Endodermal cell (in vitro differentiated cells): ENCODE results near the gene LIPM. TPM values are rescaled to one million over a fixed set of nuclear protein-coding genes. Genes with fewer than 3 reads are reported as not detected.

Experiments used
- DNase-seq: peaks from one replicate; pipeline ENCODE4 v3.0.0-alpha.2; 2017
- H3K27ac ChIP-seq: 2 replicates; pipeline ENCODE4 v1.5.1; 2013; ENCODE audit warnings: mild to moderate bottlenecking, low read depth, low read length, moderate library complexity
- H3K27me3 ChIP-seq: 2 replicates; pipeline ENCODE4 v1.6.1; 2013; ENCODE audit warnings: mild to moderate bottlenecking, low read length, moderate library complexity; ENCODE audit not compliant: insufficient read depth, control insufficient read depth, poor library complexity, severe bottlenecking
- H3K36me3 ChIP-seq: 2 replicates; pipeline ENCODE4 v1.7.0; 2013; ENCODE audit warnings: mild to moderate bottlenecking, low read length, moderate library complexity; ENCODE audit not compliant: control insufficient read depth, insufficient read depth
- H3K4me1 ChIP-seq: one replicate; pipeline ENCODE4 v1.7.0; 2013; ENCODE audit warnings: low read length; ENCODE audit not compliant: control insufficient read depth, insufficient read depth
- H3K4me3 ChIP-seq: 2 replicates; pipeline ENCODE4 v1.5.1; 2013; ENCODE audit warnings: mild to moderate bottlenecking, low read length, moderate library complexity
- H3K9ac ChIP-seq: 2 replicates; pipeline ENCODE4 v1.6.1; 2013; ENCODE audit warnings: mild to moderate bottlenecking, low read length, moderate library complexity; ENCODE audit not compliant: poor library complexity, severe bottlenecking; ENCODE audit errors: extremely low read depth
- H3K9me3 ChIP-seq: 2 replicates; pipeline ENCODE4 v1.6.1; 2013; ENCODE audit warnings: mild to moderate bottlenecking, low read length, moderate library complexity; ENCODE audit not compliant: control insufficient read depth
- H3K27ac Mint-ChIP-seq: 2 replicates; pipeline ENCODE4 v1.8.0; 2020; ENCODE audit warnings: mixed read lengths
- H3K27me3 Mint-ChIP-seq: 2 replicates; pipeline ENCODE4 v1.8.0; 2021; ENCODE audit warnings: mild to moderate bottlenecking, mixed read lengths; ENCODE audit not compliant: insufficient read depth
- H3K36me3 Mint-ChIP-seq: 2 replicates; pipeline ENCODE4 v1.8.0; 2020; ENCODE audit warnings: low read depth, mixed read lengths
- H3K4me1 Mint-ChIP-seq: 2 replicates; pipeline ENCODE4 v1.8.0; 2020; ENCODE audit warnings: mixed read lengths
- H3K4me3 Mint-ChIP-seq: 2 replicates; pipeline ENCODE4 v1.8.0; 2020; ENCODE audit warnings: mild to moderate bottlenecking, moderate library complexity, mixed read lengths
- H3K9me3 Mint-ChIP-seq: 2 replicates; pipeline ENCODE4 v1.8.0; 2020; ENCODE audit warnings: mild to moderate bottlenecking, mixed read lengths
- CTCF ChIP-seq: fragments of 200-600 bp; sonication (generic); conservative IDR thresholded peaks from 2 replicates; pipeline ENCODE4 v1.5.0; 2021; ENCODE audit warnings: antibody characterized with exemption, mild to moderate bottlenecking
- WGBS, 2 experiments: methylation state at CpG; one replicate each; pipeline versions ENCODE4 v1.1.5 to v1.1.7; 2013; ENCODE audit warnings: missing lambda C conversion rate in 2 of 2, mixed read lengths in 1 of 2; ENCODE audit not compliant: insufficient coverage in 1 of 2, insufficient read length in 1 of 2; 5-methylcytosine and 5-hydroxymethylcytosine counted together
- total RNA-seq, 2 donors: library from RNA; stranded (reverse); fragmentation: NEBNext Ultra II Directional in 1 of 2; extraction: Animal tissue kit (Norgen Biotek cat#: 25700) in 1 of 2; gene quantifications; 2 replicates in 1 of 2; 3 replicates in 1 of 2; pipeline ENCODE4 v1.2.1, GENCODE V29; 2021

The LIPM gene
- total RNA-seq, 2 donors from 2014 or later = not detected

- no peak for DNase-seq
- H3K9me3 ChIP-seq = no peaks in the 10 kb centered on the region
- Mint-ChIP-seq H3K27me3 (peaks cover 33% of the 10 kb centered on the region), H3K9me3 (no peaks in the 10 kb centered on the region), H3K4me1 (peaks cover 12% of the 10 kb centered on the region), H3K36me3 (no peaks in the 10 kb centered on the region), H3K4me3 (no peak overlapping the region), H3K27ac (no peak overlapping the region)
- H3K27ac ChIP-seq = no peak overlapping the region
- H3K9ac ChIP-seq = no peak overlapping the region
- no peaks in the 10 kb centered on the region for H3K36me3 ChIP-seq
- peaks cover 5% of the 10 kb centered on the region for H3K4me1 ChIP-seq
- H3K4me3 ChIP-seq = no peak overlapping the region
- TF ChIP-seq CTCF = no peak
- peaks cover 50% of the 10 kb centered on the region for H3K27me3 ChIP-seq
- 79 to 92% methylated on average over 4 to 5 of the region's 6 CpGs for WGBS, 2 experiments
Measured at GRCh38 chr10:88813200-88813599, 10.7 kb downstream of the LIPM start.

GRCh38 chr10:88819290-88819689, 16.8 kb downstream of the LIPM start:
- Mint-ChIP-seq H3K27me3 (peaks cover 44% of the 10 kb centered on the region), H3K4me3 (no peak overlapping the region), H3K27ac (no peak overlapping the region), H3K9me3 (no peaks in the 10 kb centered on the region), H3K36me3 (no peaks in the 10 kb centered on the region), H3K4me1 (no peaks in the 10 kb centered on the region)
- WGBS, 2 experiments = 60 to 79% methylated on average over 1 to 3 of the region's 3 CpGs
- H3K4me3 ChIP-seq = no peak overlapping the region
- no peaks in the 10 kb centered on the region for H3K4me1 ChIP-seq
- TF ChIP-seq CTCF = no peak
- no peak for DNase-seq
- H3K9me3 ChIP-seq = no peaks in the 10 kb centered on the region
- H3K9ac ChIP-seq = no peak overlapping the region
- no peak overlapping the region for H3K27ac ChIP-seq
- peaks cover 91% of the 10 kb centered on the region for H3K27me3 ChIP-seq
- no peaks in the 10 kb centered on the region for H3K36me3 ChIP-seq

- Histone ChIP-seq H3K4me3 (no peak overlapping the region), H3K4me1 (no peaks in the 10 kb centered on the region), H3K9ac (no peak overlapping the region), H3K9me3 (no peaks in the 10 kb centered on the region), H3K27me3 (peaks cover 90% of the 10 kb centered on the region), H3K27ac (no peak overlapping the region), H3K36me3 (no peaks in the 10 kb centered on the region)
- H3K4me3 Mint-ChIP-seq = no peak overlapping the region
- H3K36me3 Mint-ChIP-seq = no peaks in the 10 kb centered on the region
- no peaks in the 10 kb centered on the region for H3K9me3 Mint-ChIP-seq
- peaks cover 35% of the 10 kb centered on the region for H3K27me3 Mint-ChIP-seq
- no peak for DNase-seq
- H3K4me1 Mint-ChIP-seq = no peaks in the 10 kb centered on the region
- TF ChIP-seq CTCF = no peak
- H3K27ac Mint-ChIP-seq = no peak overlapping the region
Measured at GRCh38 chr10:88820748-88821401, 18.3 kb downstream of the LIPM start.
